Mucosa of rectum (tissue), 2 donors: ENCODE measurements around the gene CCR8.
"Not testable (repeated sequence)": the region's sequence is repeated elsewhere in the genome, so short reads cannot be mapped to it uniquely, and the experiment has no call there.

ENCODE experiments used
- H3K27ac ChIP-seq, 2 donors: one replicate each; pipeline ENCODE4 v1.7.0; 2013; ENCODE audit warnings: inconsistent platforms in 2 of 2, low read depth in 2 of 2, low read length in 2 of 2
- H3K27me3 ChIP-seq, 2 donors: one replicate each; pipeline ENCODE4 v1.7.0; 2013; ENCODE audit warnings: low read length in 2 of 2; ENCODE audit not compliant: control insufficient read depth in 2 of 2, insufficient read depth in 2 of 2
- H3K36me3 ChIP-seq, 2 donors: one replicate each; pipeline ENCODE4 v1.7.0; 2013; ENCODE audit warnings: low read length in 2 of 2; ENCODE audit not compliant: control insufficient read depth in 2 of 2, insufficient read depth in 2 of 2
- H3K4me1 ChIP-seq, 2 donors: one replicate each; pipeline ENCODE4 v1.7.0; 2013; ENCODE audit warnings: low read length in 2 of 2, mild to moderate bottlenecking in 1 of 2; ENCODE audit not compliant: control insufficient read depth in 2 of 2, insufficient read depth in 2 of 2
- H3K4me3 ChIP-seq, 2 donors: one replicate each; pipeline ENCODE4 v1.7.0; 2013; ENCODE audit warnings: low read length in 2 of 2
- H3K9ac ChIP-seq, 2 donors: one replicate each; pipeline ENCODE4 v1.7.0; 2013; ENCODE audit warnings: low read length in 2 of 2, low read depth in 1 of 2, mild to moderate bottlenecking in 1 of 2
- H3K9me3 ChIP-seq, 2 donors: one replicate each; pipeline ENCODE4 v1.7.0; 2013; ENCODE audit warnings: low read length in 2 of 2; ENCODE audit not compliant: control insufficient read depth in 2 of 2
- donor health status: healthy.
- donor health status: Normal muscosa, but diverticular disease.

The CCR8 gene

GRCh38 chr3:39313289-39313688, 16.2 kb upstream of the CCR8 start:
- Histone ChIP-seq H3K27me3 (no peaks in the 10 kb centered on the region), H3K9me3 (peaks cover 0 to 4% of the 10 kb centered on the region in 2 donors), H3K9ac (no peak overlapping the region), H3K27ac (no peak overlapping the region), H3K4me1 (peaks cover 3 to 9% of the 10 kb centered on the region in 2 donors), H3K36me3 (no peaks in the 10 kb centered on the region), H3K4me3 (no peak overlapping the region)

- H3K36me3 ChIP-seq: no peaks in the 10 kb centered on the region
- H3K4me1 ChIP-seq: peaks cover 5 to 10% of the 10 kb centered on the region in 2 donors
- no peak overlapping the region for H3K9ac ChIP-seq
- H3K4me3 ChIP-seq: no peak overlapping the region
- no peaks in the 10 kb centered on the region for H3K27me3 ChIP-seq
- H3K27ac ChIP-seq: no peak overlapping the region
- H3K9me3 ChIP-seq: peaks cover 0 to 4% of the 10 kb centered on the region in 2 donors
Observed at GRCh38 chr3:39315420-39315819, 14.1 kb upstream of the CCR8 start.

GRCh38 chr3:39317571-39318169, 11.8 kb upstream of the CCR8 start:
- Histone ChIP-seq H3K36me3 (no peaks in the 10 kb centered on the region), H3K4me1 (peaks cover 5 to 10% of the 10 kb centered on the region in 2 donors), H3K4me3 (no peak overlapping the region), H3K9me3 (peaks cover 0 to 4% of the 10 kb centered on the region in 2 donors), H3K27me3 (no peaks in the 10 kb centered on the region), H3K9ac (no peak overlapping the region), H3K27ac (peak overlapping the region; percentile 64 to 80)

GRCh38 chr3:39318301-39318700, 11.2 kb upstream of the CCR8 start:
- H3K9ac ChIP-seq: no peak overlapping the region
- no peaks in the 10 kb centered on the region for H3K27me3 ChIP-seq
- H3K9me3 ChIP-seq: peaks cover 0 to 4% of the 10 kb centered on the region in 2 donors
- no peak overlapping the region for H3K4me3 ChIP-seq
- H3K4me1 ChIP-seq: peaks cover 5 to 10% of the 10 kb centered on the region in 2 donors
- H3K27ac ChIP-seq: peak overlapping the region; percentile 64 to 80
- no peaks in the 10 kb centered on the region for H3K36me3 ChIP-seq

GRCh38 chr3:39319249-39319648, 10.3 kb upstream of the CCR8 start:
- peaks cover 0 to 4% of the 10 kb centered on the region in 2 donors for H3K9me3 ChIP-seq
- no peaks in the 10 kb centered on the region for H3K27me3 ChIP-seq
- no peak overlapping the region for H3K9ac ChIP-seq
- no peak overlapping the region for H3K4me3 ChIP-seq
- no peak overlapping the region for H3K27ac ChIP-seq
- peaks cover 5 to 10% of the 10 kb centered on the region in 2 donors for H3K4me1 ChIP-seq
- H3K36me3 ChIP-seq: no peaks in the 10 kb centered on the region

GRCh38 chr3:39321574-39321983, 7.9 kb upstream of the CCR8 start:
- not testable (repeated sequence) for H3K9ac ChIP-seq, H3K4me1 ChIP-seq, H3K36me3 ChIP-seq, H3K4me3 ChIP-seq, H3K27me3 ChIP-seq, H3K27ac ChIP-seq, H3K9me3 ChIP-seq

GRCh38 chr3:39322209-39322715, 7.2 kb upstream of the CCR8 start:
- H3K9ac ChIP-seq, H3K36me3 ChIP-seq, H3K4me1 ChIP-seq, H3K9me3 ChIP-seq, H3K4me3 ChIP-seq, H3K27me3 ChIP-seq, H3K27ac ChIP-seq: not testable (repeated sequence)

GRCh38 chr3:39322936-39323335, 6.6 kb upstream of the CCR8 start:
- no peak overlapping the region for H3K4me3 ChIP-seq
- H3K36me3 ChIP-seq: no peaks in the 10 kb centered on the region
- H3K27me3 ChIP-seq: no peaks in the 10 kb centered on the region
- peaks cover 4% of the 10 kb centered on the region in 2 donors for H3K4me1 ChIP-seq
- no peak overlapping the region for H3K27ac ChIP-seq
- H3K9ac ChIP-seq: no peak overlapping the region
- H3K9me3 ChIP-seq: no peaks in the 10 kb centered on the region

GRCh38 chr3:39323494-39323893, 6.0 kb upstream of the CCR8 start:
- H3K4me1 ChIP-seq: peaks cover 0 to under 1% of the 10 kb centered on the region in 2 donors
- H3K4me3 ChIP-seq: no peak overlapping the region
- no peak overlapping the region for H3K27ac ChIP-seq
- H3K27me3 ChIP-seq: no peaks in the 10 kb centered on the region
- no peaks in the 10 kb centered on the region for H3K9me3 ChIP-seq
- no peak overlapping the region for H3K9ac ChIP-seq
- H3K36me3 ChIP-seq: no peaks in the 10 kb centered on the region

GRCh38 chr3:39325236-39325635, 4.3 kb upstream of the CCR8 start:
- H3K27ac ChIP-seq: no peak overlapping the region
- no peaks in the 10 kb centered on the region for H3K27me3 ChIP-seq
- H3K4me1 ChIP-seq: peaks cover 0 to 3% of the 10 kb centered on the region in 2 donors
- no peak overlapping the region for H3K4me3 ChIP-seq
- H3K9ac ChIP-seq: no peak overlapping the region
- H3K36me3 ChIP-seq: no peaks in the 10 kb centered on the region
- no peaks in the 10 kb centered on the region for H3K9me3 ChIP-seq
